ENCODE data around the gene NGFR. TPM values are rescaled to one million over a fixed set of nuclear protein-coding genes. Genes with fewer than 3 reads are reported as not detected.

Gene NGFR
- total RNA-seq (2021) (11.3 to 12.4 TPM (median 12.1 TPM) in 3 replicates), Bru-seq, nascent RNA (percentile 37 among the genes with signal in this experiment)
- long read RNA-seq, experiment 1, transcript NGFR-201 (6 exons, 3,417 nt), result major isoform, 28 of 31 reads
- long read RNA-seq, experiment 1, partial matches to known transcripts, result 2 of 31 reads
- long read RNA-seq, experiment 1, other reads (novel, unspliced or antisense), result 1 of 31 reads
- long read RNA-seq, experiment 2, partial matches to known transcripts, result 5 of 10 reads
- long read RNA-seq, experiment 2, other reads (novel, unspliced or antisense), result 1 of 10 reads
- long read RNA-seq, experiment 3, result 0 reads

- POLR2A ChIA-PET, result interaction anchor here (0.5 to 1.6 kb wide), 3 partner anchors 13 to 466 kb away, joined by 5 to 6 read pairs (median 5); no protein-coding TSS in a partner anchor
- Mint-ChIP-seq H3K9me3 (no peaks in the 10 kb centered on the region), H3K4me1 (peaks cover 33% of the 10 kb centered on the region), H3K27me3 (ENCODE audit: low read depth) (peaks cover 74% of the 10 kb centered on the region), H3K4me3 (peak within 1 kb of the TSS; percentile 85), H3K36me3 (no peaks in the 10 kb centered on the region), H3K27ac (no peak within 1 kb of the TSS)
- DNase-seq (ENCODE audit: low spot score) (peak; percentile 67), ATAC-seq (peak; percentile 40)
- no peak for TF ChIP-seq CBFB (CRISPR knock-in tag; IDR thresholded peaks at IDR 0.05; ENCODE audit: low read depth)
- TF ChIP-seq ATF6 (CRISPR knock-in tag; IDR thresholded peaks at IDR 0.05), result no peak
- peak; percentile 51 for TF ChIP-seq SP1 (CRISPR knock-in tag; conservative IDR thresholded peaks at IDR 0.05)
- TF ChIP-seq AFF4 (CRISPR knock-in tag; IDR thresholded peaks at IDR 0.05; ENCODE audit: borderline replicate concordance), result no peak
- TF ChIP-seq HMGXB4 (CRISPR knock-in tag; IDR thresholded peaks at IDR 0.05), result peak; percentile 65; the same call in 1 of the 2 replicates
- TF ChIP-seq FOXP4 (CRISPR knock-in tag; IDR thresholded peaks at IDR 0.05), result 0 out of 2 replicates have a peak, but pooled peaks have one; percentile 45
- no peak for TF ChIP-seq NR1H2 (CRISPR knock-in tag; IDR thresholded peaks at IDR 0.05)
- 0 out of 2 replicates have a peak, but pooled peaks have one; percentile 29 for TF ChIP-seq E2F5 (CRISPR knock-in tag; IDR thresholded peaks at IDR 0.05)
- CTCF ChIA-PET, result interaction anchor here (0.6 to 5.7 kb wide), 18 partner anchors 9 to 124 kb away, joined by 3 to 199 read pairs (median 4); partner anchors contain the start of gene PHB1
Measured at GRCh38 chr17:49494986-49495841, at the start of gene NGFR. Gene NGFR, plus strand, starts transcription at chr17:49495293. Its CDS starts 125 bp downstream, at chr17:49495418.

- no peaks in the 10 kb centered on the region for H3K36me3 Mint-ChIP-seq
- CTCF ChIA-PET, result interaction anchor here (0.9 kb wide), 1 partner anchor 111 kb away, joined by 3 read pairs; no protein-coding TSS in a partner anchor
- no peak overlapping the region for H3K4me3 Mint-ChIP-seq
- TF ChIP-seq ZNF121 (CRISPR knock-in tag; IDR thresholded peaks at IDR 0.05) (no peak), ZNF232 (CRISPR knock-in tag; IDR thresholded peaks at IDR 0.05) (no peak), FOXK1 (CRISPR knock-in tag; IDR thresholded peaks at IDR 0.05) (no peak), E2F4 (CRISPR knock-in tag; IDR thresholded peaks at IDR 0.05; ENCODE audit: borderline replicate concordance, low read depth) (no peak)
- H3K27ac Mint-ChIP-seq, result no peak overlapping the region
- DNase-seq (ENCODE audit: low spot score) (no peak), ATAC-seq (no peak)
- H3K27me3 Mint-ChIP-seq (ENCODE audit: low read depth), result peaks cover 12% of the 10 kb centered on the region
- no peaks in the 10 kb centered on the region for H3K9me3 Mint-ChIP-seq
- POLR2A ChIA-PET, result no interaction called here
- peaks cover 8% of the 10 kb centered on the region for H3K4me1 Mint-ChIP-seq
Measured at GRCh38 chr17:49445591-49445990, 49.5 kb upstream of the NGFR start.

All from WTC11 (cell line).